ENCODE data around the gene KRTAP15-1.

GRCh38 chr21:30468900-30469714 is 29.0 kb downstream of the KRTAP15-1 start:
- no peak for TF ChIP-seq POLR2AphosphoS5 (IDR thresholded peaks at IDR 0.05; ENCODE audit: low read depth, low read length)
- TF ChIP-seq REST (IDR thresholded peaks at IDR 0.05; ENCODE audit: insufficient read depth in 1 of 2, low read depth in 2 of 2, low read length in 2 of 2), result no peak
- no peak for TF ChIP-seq TAF1 (IDR thresholded peaks at IDR 0.05; ENCODE audit: borderline replicate concordance, insufficient read depth, low read length)
